GM12874 (cell line): Measurements from ENCODE around the gene KMT2A.

ENCODE experiments used
- CTCF ChIP-seq: IDR thresholded peaks from 2 replicates; pipeline ENCODE4 v1.5.1; 2011; ENCODE audit warnings: low read depth, mild to moderate bottlenecking, control low read depth, low read length, moderate library complexity; ENCODE audit not compliant: insufficient read depth

The KMT2A gene

GRCh38 chr11:118418766-118419165, 17.5 kb upstream of the KMT2A start:
- no peak for TF ChIP-seq CTCF

GRCh38 chr11:118427707-118428106, 8.6 kb upstream of the KMT2A start:
- no peak for TF ChIP-seq CTCF

- TF ChIP-seq CTCF = no peak
Observed at GRCh38 chr11:118430956-118431355, 5.3 kb upstream of the KMT2A start.

GRCh38 chr11:118434123-118434552, 2.2 kb upstream of the KMT2A start:
- TF ChIP-seq CTCF = no peak

- TF ChIP-seq CTCF = no peak
Observed at GRCh38 chr11:118434553-118435289, 1.6 kb upstream of the KMT2A start.

- no peak for TF ChIP-seq CTCF
Observed at GRCh38 chr11:118435290-118435892, 901 bp upstream of the KMT2A start.

GRCh38 chr11:118436639-118437207, 431 bp downstream of the KMT2A start:
- no peak for TF ChIP-seq CTCF
